Subcutaneous adipose tissue (tissue), 4 donors: ENCODE results near the gene PCSK5. TPM values are rescaled to one million over a fixed set of nuclear protein-coding genes. Genes with fewer than 3 reads are reported as not detected.

Source experiments
- CTCF ChIP-seq: fragments of 450-650 bp; IDR thresholded peaks from one replicate; pipeline ENCODE4 v1.5.1; 2016; ENCODE audit warnings: low read depth, mild to moderate bottlenecking, control low read depth, antibody characterized with exemption, moderate library complexity
- total RNA-seq, 4 donors: library from RNA; depleted of rRNA; stranded (reverse); fragments of >200 nt; gene quantifications; one replicate each; pipeline ENCODE4 v1.1.0, GENCODE V29; 2016

PCSK5 gene
- total RNA-seq, 4 donors from 2014 or later, result 18.4 to 36.4 (median 20.1) TPM

- no peak for TF ChIP-seq CTCF
These were observed 324.6 kb downstream of the PCSK5 start for GRCh38 chr9:76215066-76215465.

- TF ChIP-seq CTCF, result no peak
These were observed 325.7 kb downstream of the PCSK5 start for GRCh38 chr9:76216161-76216649.

GRCh38 chr9:76218117-76218885, 327.8 kb downstream of the PCSK5 start:
- no peak for TF ChIP-seq CTCF

- TF ChIP-seq CTCF, result no peak
These were observed 328.5 kb downstream of the PCSK5 start for GRCh38 chr9:76218886-76219445.

GRCh38 chr9:76219560-76220151, 329.2 kb downstream of the PCSK5 start:
- no peak for TF ChIP-seq CTCF

- no peak for TF ChIP-seq CTCF
These were observed 330.9 kb downstream of the PCSK5 start for GRCh38 chr9:76221423-76221822.

- no peak for TF ChIP-seq CTCF
These were observed 333.4 kb downstream of the PCSK5 start for GRCh38 chr9:76223749-76224340.
